Neuronal stem cell (in vitro differentiated cells): Measurements from ENCODE around the gene RIPOR2.

ENCODE experiments used
- DNase-seq: peaks from one replicate; pipeline ENCODE4 v3.0.0-alpha.2; 2013; ENCODE audit warnings: low spot score
- H2AFZ ChIP-seq: one replicate; pipeline ENCODE4 v1.6.1; 2013; ENCODE audit warnings: mild to moderate bottlenecking, low read length, inconsistent platforms
- H2AK5ac ChIP-seq: 2 replicates; pipeline ENCODE4 v1.6.1; 2013; ENCODE audit warnings: low read depth, mild to moderate bottlenecking, inconsistent platforms, low read length, moderate library complexity, mixed read lengths
- H2BK120ac ChIP-seq: 2 replicates; pipeline ENCODE4 v1.6.1; 2013; ENCODE audit warnings: low read depth, mild to moderate bottlenecking, inconsistent platforms, low read length, moderate library complexity, mixed read lengths
- H2BK12ac ChIP-seq: one replicate; pipeline ENCODE4 v1.6.1; 2013; ENCODE audit warnings: low read length, inconsistent platforms
- H2BK15ac ChIP-seq: 2 replicates; pipeline ENCODE4 v1.6.1; 2013; ENCODE audit warnings: mild to moderate bottlenecking, low read length, inconsistent platforms, mixed read lengths
- H2BK5ac ChIP-seq: one replicate; pipeline ENCODE4 v1.6.1; 2013; ENCODE audit warnings: inconsistent platforms, mild to moderate bottlenecking, low read length, moderate library complexity
- H3K14ac ChIP-seq: one replicate; pipeline ENCODE4 v1.6.1; 2013; ENCODE audit warnings: low read length, inconsistent platforms
- H3K18ac ChIP-seq: 2 replicates; pipeline ENCODE4 v1.6.1; 2013; ENCODE audit warnings: low read length, inconsistent platforms
- H3K23ac ChIP-seq: 2 replicates; pipeline ENCODE4 v1.6.1; 2013; ENCODE audit warnings: low read depth, mild to moderate bottlenecking, mixed read lengths, low read length, inconsistent platforms; ENCODE audit not compliant: poor library complexity
- H3K27ac ChIP-seq: replicated peaks from 3 replicates; pipeline ENCODE4 v1.5.1; 2013; ENCODE audit warnings: low read length, inconsistent platforms
- H3K27me3 ChIP-seq, 3 experiments: 2 replicates each; pipeline ENCODE4 v1.6.1; 2013; ENCODE audit warnings: low read length in 3 of 3, mild to moderate bottlenecking in 2 of 3, inconsistent platforms in 1 of 3, low read depth in 1 of 3, mixed read lengths in 1 of 3, moderate library complexity in 1 of 3; ENCODE audit not compliant: control insufficient read depth in 3 of 3, insufficient read depth in 3 of 3
- H3K36me3 ChIP-seq, 2 donors: replicated peaks in 1 of 2; 2 replicates each; pipeline ENCODE4 v1.6.1; 2013; ENCODE audit warnings: low read length in 2 of 2; ENCODE audit not compliant: control insufficient read depth in 2 of 2, insufficient read depth in 2 of 2
- H3K4ac ChIP-seq: 2 replicates; pipeline ENCODE4 v1.6.1; 2013; ENCODE audit warnings: inconsistent platforms, mild to moderate bottlenecking, low read length, moderate library complexity
- H3K4me1 ChIP-seq, 2 donors: 1 replicate in 1 of 2; 2 replicates in 1 of 2; pipeline ENCODE4 v1.6.1; 2013; ENCODE audit warnings: low read length in 2 of 2, low read depth in 1 of 2; ENCODE audit not compliant: control insufficient read depth in 2 of 2, insufficient read depth in 1 of 2
- H3K4me2 ChIP-seq: one replicate; pipeline ENCODE4 v1.6.1; 2013; ENCODE audit warnings: mild to moderate bottlenecking, low read length, inconsistent platforms; ENCODE audit not compliant: insufficient read depth, poor library complexity, severe bottlenecking
- H3K4me3 ChIP-seq, 2 donors: 2 replicates each; pipeline ENCODE4 v1.5.1; 2013; ENCODE audit warnings: low read length in 2 of 2, mild to moderate bottlenecking in 2 of 2, inconsistent platforms in 1 of 2, moderate library complexity in 1 of 2
- H3K79me1 ChIP-seq: one replicate; pipeline ENCODE4 v1.6.1; 2013; ENCODE audit warnings: low read depth, mild to moderate bottlenecking, inconsistent platforms, low read length, moderate library complexity
- H3K9ac ChIP-seq: one replicate; pipeline ENCODE4 v1.6.1; 2013; ENCODE audit warnings: mild to moderate bottlenecking, low read depth, low read length, inconsistent platforms; ENCODE audit not compliant: poor library complexity
- H3K9me3 ChIP-seq, 2 donors: replicated peaks in 1 of 2; 2 replicates each; pipeline versions ENCODE3 to v1.6.1; 2013; ENCODE audit warnings: low read length in 2 of 2, mild to moderate bottlenecking in 2 of 2, inconsistent platforms in 1 of 2, low read depth in 1 of 2, mixed read lengths in 1 of 2, moderate library complexity in 1 of 2; ENCODE audit not compliant: control insufficient read depth in 2 of 2, insufficient read depth in 1 of 2
- H4K8ac ChIP-seq: one replicate; pipeline ENCODE4 v1.6.1; 2013; ENCODE audit warnings: low read depth, mild to moderate bottlenecking, inconsistent platforms, low read length, moderate library complexity
- H4K91ac ChIP-seq: one replicate; pipeline ENCODE4 v1.6.1; 2013; ENCODE audit warnings: low read length, low read depth, mild to moderate bottlenecking, inconsistent platforms; ENCODE audit not compliant: poor library complexity
- WGBS, 2 donors: extraction: QIAGEN DNeasy Blood & Tissue Kit; methylation state at CpG; one replicate each; pipeline ENCODE4 v1.1.7; 2013; ENCODE audit warnings: missing lambda C conversion rate in 2 of 2, mixed read lengths in 1 of 2; ENCODE audit not compliant: insufficient read length in 2 of 2, insufficient replicate concordance in 1 of 2; ENCODE audit errors: extremely low coverage in 2 of 2; 5-methylcytosine and 5-hydroxymethylcytosine counted together

RIPOR2 gene

DNA sequence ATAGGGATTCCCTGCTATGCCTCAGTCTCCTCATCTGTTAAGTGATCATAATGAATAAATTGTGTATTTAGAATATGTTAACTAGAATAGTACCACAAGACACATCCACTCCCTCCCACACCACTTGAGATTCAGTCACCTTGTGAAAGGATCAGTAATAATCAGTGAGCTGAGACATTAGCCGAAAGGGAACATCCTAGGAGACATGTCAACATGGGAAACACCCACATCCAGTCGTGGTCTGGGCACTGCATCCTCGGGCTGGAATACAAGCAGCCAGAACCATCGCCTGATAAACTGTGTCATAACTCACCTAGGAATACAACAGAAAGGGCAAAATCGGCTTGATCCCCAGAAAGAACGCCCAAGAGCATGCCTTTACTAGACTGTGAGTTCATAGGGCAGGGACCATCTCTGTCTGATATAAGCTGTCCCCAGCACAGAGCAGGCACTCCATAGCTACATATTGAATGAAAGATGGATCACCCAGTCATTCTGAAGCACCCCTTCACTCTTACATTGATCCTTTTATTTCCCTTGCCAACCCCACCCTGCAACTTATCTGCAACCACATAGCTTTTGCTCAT lies 23.9 kb downstream of the RIPOR2 start:
- Histone ChIP-seq H3K79me1 (no peaks in the 10 kb centered on the region), H3K14ac (no peak overlapping the region), H2AFZ (no peak overlapping the region), H2AK5ac (no peak overlapping the region), H2BK12ac (no peak overlapping the region), H2BK120ac (no peak overlapping the region), H4K8ac (no peak overlapping the region), H2BK15ac (no peak overlapping the region), H4K91ac (no peak overlapping the region), H3K36me3 (no peaks in the 10 kb centered on the region), H2BK5ac (no peak overlapping the region), H3K4ac (no peak overlapping the region), H3K4me1 (peaks cover 23 to 39% of the 10 kb centered on the region in 2 donors), H3K9ac (no peak overlapping the region), H3K4me3 (peak overlapping the region in 1 of 2 donors; percentile 52), H3K27me3 (peaks cover 0 to 14% (median 0%) of the 10 kb centered on the region in 3 experiments), H3K18ac (no peak overlapping the region), H3K4me2 (no peak overlapping the region), H3K9me3 (no peaks in the 10 kb centered on the region), H3K23ac (no peak overlapping the region), H3K27ac (no peak overlapping the region)
- no CpG with 5 or more reads among the region's 6 CpGs for WGBS, 2 donors
- no peak for DNase-seq

DNA sequence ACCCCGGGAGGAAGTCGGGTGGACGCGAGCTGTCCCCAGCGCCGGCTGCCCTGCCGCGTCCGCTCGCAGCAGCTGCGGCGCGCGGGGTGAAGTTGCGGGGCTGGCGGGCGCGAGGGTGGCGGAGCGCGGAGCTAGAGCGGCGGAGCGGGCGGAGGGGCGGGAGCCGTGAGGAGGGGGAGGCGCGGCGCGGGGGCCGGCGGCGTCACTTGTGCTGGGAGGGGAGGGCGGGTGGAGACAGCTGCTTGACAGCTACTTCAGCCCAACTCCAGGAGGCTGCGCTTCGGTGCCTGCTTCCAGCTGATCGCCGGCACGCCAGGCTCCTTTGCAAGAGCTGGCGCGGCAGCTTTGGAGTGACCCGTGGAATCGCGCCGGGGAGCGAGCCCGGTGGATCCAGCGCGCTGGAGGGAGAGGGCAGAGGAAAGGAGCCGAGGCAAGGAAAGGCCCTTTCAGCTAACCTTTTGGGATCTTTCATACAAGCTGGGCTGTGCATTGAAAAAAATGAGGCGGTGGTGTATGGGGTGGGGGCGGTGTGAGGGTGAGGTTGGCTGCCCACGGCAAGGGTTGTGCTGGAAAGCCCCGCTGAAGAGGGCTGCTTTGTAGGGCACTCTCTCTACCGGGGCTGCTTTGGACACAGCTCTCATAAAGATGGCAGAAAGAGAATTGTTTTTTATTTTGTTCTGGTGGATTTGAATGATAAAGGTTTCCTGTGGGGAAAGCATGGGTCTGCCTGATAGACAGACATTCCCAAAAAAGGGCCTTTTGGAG lies 24.6 kb downstream of the RIPOR2 start:
- H3K4me1 ChIP-seq, result peaks cover 23 to 39% of the 10 kb centered on the region in 2 donors
- peak overlapping the region; percentile 92 for H3K4me2 ChIP-seq

DNA sequence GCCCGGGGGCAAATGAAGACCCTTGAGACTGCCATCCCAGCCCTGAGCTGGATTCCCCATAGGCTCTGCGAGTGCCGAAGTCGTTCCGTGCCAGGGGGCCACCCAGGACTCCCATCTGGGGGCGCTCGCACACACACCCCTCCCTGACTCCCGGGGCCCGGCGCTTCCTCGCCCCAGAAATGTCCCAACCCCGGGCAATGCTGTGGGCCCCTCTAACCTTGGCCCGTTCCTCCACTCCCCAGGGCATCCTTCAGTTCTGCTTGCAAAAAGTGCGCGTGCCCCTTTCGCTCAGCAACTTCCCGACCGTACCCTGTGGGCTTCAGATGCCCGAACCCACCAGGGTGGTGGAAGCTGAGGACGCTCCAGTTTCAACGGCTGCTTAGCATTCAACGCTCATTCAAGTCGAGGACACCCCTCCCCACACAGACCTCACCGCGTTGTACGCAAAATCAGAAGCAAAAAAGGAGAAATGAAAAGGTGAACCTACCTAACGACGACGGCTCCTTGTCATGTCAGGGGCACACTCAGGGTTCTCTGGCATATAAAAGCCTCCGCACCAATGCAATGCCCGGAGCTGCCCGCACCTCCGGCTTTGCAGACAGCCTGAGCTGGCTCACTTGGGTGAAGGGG lies 25.3 kb downstream of the RIPOR2 start:
- Histone ChIP-seq H2BK12ac (no peak overlapping the region), H3K4ac (no peak overlapping the region), H3K14ac (no peak overlapping the region), H3K27ac (no peak overlapping the region), H3K4me1 (peaks cover 23 to 39% of the 10 kb centered on the region in 2 donors), H3K9ac (peak overlapping the region; percentile 56), H2BK15ac (peak overlapping the region; percentile 39), H3K18ac (peak overlapping the region; percentile 89), H4K8ac (no peak overlapping the region), H3K9me3 (no peaks in the 10 kb centered on the region), H3K27me3 (peaks cover 0 to 14% (median 0%) of the 10 kb centered on the region in 3 experiments), H3K36me3 (no peaks in the 10 kb centered on the region), H3K23ac (peak overlapping the region; percentile 8), H3K4me2 (peak overlapping the region; percentile 92), H4K91ac (no peak overlapping the region), H2BK5ac (no peak overlapping the region), H2AFZ (peak overlapping the region; percentile 86), H2BK120ac (no peak overlapping the region), H3K79me1 (no peaks in the 10 kb centered on the region), H2AK5ac (no peak overlapping the region), H3K4me3 (peak overlapping the region; percentile 52 to 87)
- WGBS, 2 donors, result no CpG with 5 or more reads among the region's 33 CpGs
- no peak for DNase-seq

More for the DNA sequence above, 24.6 kb downstream of the RIPOR2 start:
- Histone ChIP-seq H2BK120ac (no peak overlapping the region), H3K9ac (peak overlapping the region; percentile 56), H4K8ac (no peak overlapping the region), H3K27me3 (peaks cover 0 to 14% (median 0%) of the 10 kb centered on the region in 3 experiments), H2BK12ac (no peak overlapping the region), H3K36me3 (no peaks in the 10 kb centered on the region), H3K4me3 (peak overlapping the region; percentile 52 to 87), H3K27ac (no peak overlapping the region), H3K9me3 (no peaks in the 10 kb centered on the region), H4K91ac (no peak overlapping the region), H3K23ac (peak overlapping the region; percentile 8), H3K4ac (no peak overlapping the region), H2AK5ac (no peak overlapping the region), H2BK5ac (no peak overlapping the region), H3K14ac (no peak overlapping the region), H3K18ac (peak overlapping the region; percentile 73), H3K79me1 (no peaks in the 10 kb centered on the region), H2AFZ (peak overlapping the region; percentile 86), H2BK15ac (peak overlapping the region; percentile 39)
- no CpG with 5 or more reads among the region's 56 CpGs for WGBS, 2 donors
- peak; percentile 67 for DNase-seq
